ENCODE measurements around the gene SUN5.

SUN5 gene

DNA sequence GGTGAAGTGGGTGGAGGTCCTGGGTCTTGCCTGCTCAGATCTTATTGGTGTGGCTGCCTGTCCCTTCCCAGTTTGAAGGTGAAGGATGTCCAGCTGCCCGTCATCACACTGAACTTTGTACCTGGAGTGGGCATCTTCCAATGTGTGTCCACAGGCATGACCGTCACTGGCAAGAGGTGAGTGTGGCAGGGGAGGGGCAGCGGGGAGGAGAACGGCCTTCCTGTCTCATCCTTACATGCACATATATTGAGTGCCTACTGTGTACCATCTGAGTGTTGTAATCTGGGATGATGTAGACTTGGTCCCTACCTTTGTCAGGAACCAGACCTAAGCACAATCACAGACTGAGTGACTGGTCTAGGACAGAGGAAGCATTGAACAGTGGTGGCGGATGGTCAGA lies 29.9 kb upstream of the SUN5 start:
- Histone ChIP-seq H3K27me3 (ENCODE audit: control insufficient read depth, insufficient read depth, low read length) (no peaks in the 10 kb centered on the region), H3K4me1 (ENCODE audit: control insufficient read depth, insufficient read depth, low read length) (no peaks in the 10 kb centered on the region), H3K4me3 (ENCODE audit: low read length) (no peak overlapping the region), H3K9ac (ENCODE audit: low read length) (no peak overlapping the region), H3K27ac (ENCODE audit: low read depth, low read length) (no peak overlapping the region), H3K36me3 (ENCODE audit: control insufficient read depth, insufficient read depth, low read length) (no peaks in the 10 kb centered on the region)

GRCh38 chr20:33033381-33033780 lies 29.1 kb upstream of the SUN5 start:
- Histone ChIP-seq H3K9ac (ENCODE audit: low read length) (no peak overlapping the region), H3K4me3 (ENCODE audit: low read length) (no peak overlapping the region), H3K36me3 (ENCODE audit: control insufficient read depth, insufficient read depth, low read length) (no peaks in the 10 kb centered on the region), H3K27me3 (ENCODE audit: control insufficient read depth, insufficient read depth, low read length) (no peaks in the 10 kb centered on the region), H3K27ac (ENCODE audit: low read depth, low read length) (no peak overlapping the region), H3K4me1 (ENCODE audit: control insufficient read depth, insufficient read depth, low read length) (no peaks in the 10 kb centered on the region)

DNA sequence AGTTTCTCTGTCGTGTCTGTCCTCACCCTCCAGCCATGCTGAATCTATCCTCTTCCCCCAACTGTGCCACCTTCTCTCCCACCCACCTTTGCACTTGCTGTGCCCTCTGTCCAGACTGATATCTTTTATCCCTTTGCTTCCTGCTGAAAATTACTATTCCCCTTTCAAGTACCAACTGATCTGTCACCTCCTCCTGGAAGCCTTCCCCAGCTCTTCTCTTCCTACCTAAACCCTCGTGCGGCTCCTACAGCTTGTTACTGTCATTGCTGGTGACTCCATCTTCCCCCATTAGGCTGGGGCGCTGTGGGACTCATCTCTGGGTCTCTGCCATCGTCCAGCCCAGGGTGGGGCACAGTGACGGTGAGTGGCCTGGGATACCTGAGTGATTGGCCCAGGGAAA lies 28.3 kb upstream of the SUN5 start:
- no peaks in the 10 kb centered on the region for H3K4me1 ChIP-seq (ENCODE audit: control insufficient read depth, insufficient read depth, low read length)
- no peaks in the 10 kb centered on the region for H3K27me3 ChIP-seq (ENCODE audit: control insufficient read depth, insufficient read depth, low read length)
- no peak overlapping the region for H3K4me3 ChIP-seq (ENCODE audit: low read length)
- no peak overlapping the region for H3K9ac ChIP-seq (ENCODE audit: low read length)
- H3K36me3 ChIP-seq (ENCODE audit: control insufficient read depth, insufficient read depth, low read length) = no peaks in the 10 kb centered on the region
- H3K27ac ChIP-seq (ENCODE audit: low read depth, low read length) = no peak overlapping the region

- Histone ChIP-seq H3K4me3 (ENCODE audit: low read length) (no peak within 1 kb of the TSS), H3K4me1 (ENCODE audit: control insufficient read depth, insufficient read depth, low read length) (no peaks in the 10 kb centered on the region), H3K36me3 (ENCODE audit: control insufficient read depth, insufficient read depth, low read length) (no peaks in the 10 kb centered on the region), H3K27me3 (ENCODE audit: control insufficient read depth, insufficient read depth, low read length) (no peaks in the 10 kb centered on the region), H3K27ac (ENCODE audit: low read depth, low read length) (no peak within 1 kb of the TSS), H3K9ac (ENCODE audit: low read length) (no peak within 1 kb of the TSS)
Measured at GRCh38 chr20:33031531-33031930, 27.3 kb upstream of the SUN5 start, which contains the start of gene BPIFB6. TSS of gene BPIFB6 (plus strand) at chr20:33031648. CDS start at chr20:33031648, 0 bp downstream.

- H3K4me3 ChIP-seq (ENCODE audit: low read length) = no peak overlapping the region
- H3K27me3 ChIP-seq (ENCODE audit: control insufficient read depth, insufficient read depth, low read length) = no peaks in the 10 kb centered on the region
- H3K36me3 ChIP-seq (ENCODE audit: control insufficient read depth, insufficient read depth, low read length) = no peaks in the 10 kb centered on the region
- H3K9ac ChIP-seq (ENCODE audit: low read length) = no peak overlapping the region
- no peaks in the 10 kb centered on the region for H3K4me1 ChIP-seq (ENCODE audit: control insufficient read depth, insufficient read depth, low read length)
- H3K27ac ChIP-seq (ENCODE audit: low read depth, low read length) = no peak overlapping the region
Measured at GRCh38 chr20:33030569-33030968, 26.3 kb upstream of the SUN5 start.

DNA sequence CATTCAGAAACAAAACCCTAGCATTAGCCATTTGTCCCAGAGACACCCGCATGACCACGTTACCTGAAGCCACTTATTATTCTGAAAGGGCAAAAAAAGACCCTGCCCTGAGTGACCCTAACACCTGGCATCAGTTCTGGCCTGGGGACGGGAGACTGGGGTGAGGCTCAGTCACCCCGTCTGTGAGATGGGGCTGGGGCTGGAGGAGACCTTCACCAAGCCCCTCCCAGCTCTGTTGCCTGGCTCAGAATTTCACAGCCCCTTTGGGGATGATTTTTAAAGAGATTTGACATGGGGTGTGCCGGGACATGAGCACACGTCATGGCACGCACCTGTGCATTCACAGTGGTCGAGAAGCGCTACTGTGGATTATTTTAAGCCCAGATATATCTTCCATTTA lies 25.8 kb upstream of the SUN5 start:
- Histone ChIP-seq H3K9ac (ENCODE audit: low read length) (no peak overlapping the region), H3K27ac (ENCODE audit: low read depth, low read length) (no peak overlapping the region), H3K4me3 (ENCODE audit: low read length) (no peak overlapping the region), H3K4me1 (ENCODE audit: control insufficient read depth, insufficient read depth, low read length) (no peaks in the 10 kb centered on the region), H3K36me3 (ENCODE audit: control insufficient read depth, insufficient read depth, low read length) (no peaks in the 10 kb centered on the region), H3K27me3 (ENCODE audit: control insufficient read depth, insufficient read depth, low read length) (no peaks in the 10 kb centered on the region)

- no peak overlapping the region for H3K27ac ChIP-seq (ENCODE audit: low read depth, low read length)
- H3K4me1 ChIP-seq (ENCODE audit: control insufficient read depth, insufficient read depth, low read length) = no peaks in the 10 kb centered on the region
- no peak overlapping the region for H3K4me3 ChIP-seq (ENCODE audit: low read length)
- no peaks in the 10 kb centered on the region for H3K36me3 ChIP-seq (ENCODE audit: control insufficient read depth, insufficient read depth, low read length)
- H3K27me3 ChIP-seq (ENCODE audit: control insufficient read depth, insufficient read depth, low read length) = no peaks in the 10 kb centered on the region
- H3K9ac ChIP-seq (ENCODE audit: low read length) = no peak overlapping the region
Measured at GRCh38 chr20:33028875-33029274, 24.6 kb upstream of the SUN5 start.

- Histone ChIP-seq H3K27me3 (ENCODE audit: control insufficient read depth, insufficient read depth, low read length) (no peaks in the 10 kb centered on the region), H3K36me3 (ENCODE audit: control insufficient read depth, insufficient read depth, low read length) (no peaks in the 10 kb centered on the region), H3K4me3 (ENCODE audit: low read length) (no peak overlapping the region), H3K4me1 (ENCODE audit: control insufficient read depth, insufficient read depth, low read length) (no peaks in the 10 kb centered on the region), H3K27ac (ENCODE audit: low read depth, low read length) (no peak overlapping the region), H3K9ac (ENCODE audit: low read length) (no peak overlapping the region)
Measured at GRCh38 chr20:33027769-33028751, 23.8 kb upstream of the SUN5 start.

DNA sequence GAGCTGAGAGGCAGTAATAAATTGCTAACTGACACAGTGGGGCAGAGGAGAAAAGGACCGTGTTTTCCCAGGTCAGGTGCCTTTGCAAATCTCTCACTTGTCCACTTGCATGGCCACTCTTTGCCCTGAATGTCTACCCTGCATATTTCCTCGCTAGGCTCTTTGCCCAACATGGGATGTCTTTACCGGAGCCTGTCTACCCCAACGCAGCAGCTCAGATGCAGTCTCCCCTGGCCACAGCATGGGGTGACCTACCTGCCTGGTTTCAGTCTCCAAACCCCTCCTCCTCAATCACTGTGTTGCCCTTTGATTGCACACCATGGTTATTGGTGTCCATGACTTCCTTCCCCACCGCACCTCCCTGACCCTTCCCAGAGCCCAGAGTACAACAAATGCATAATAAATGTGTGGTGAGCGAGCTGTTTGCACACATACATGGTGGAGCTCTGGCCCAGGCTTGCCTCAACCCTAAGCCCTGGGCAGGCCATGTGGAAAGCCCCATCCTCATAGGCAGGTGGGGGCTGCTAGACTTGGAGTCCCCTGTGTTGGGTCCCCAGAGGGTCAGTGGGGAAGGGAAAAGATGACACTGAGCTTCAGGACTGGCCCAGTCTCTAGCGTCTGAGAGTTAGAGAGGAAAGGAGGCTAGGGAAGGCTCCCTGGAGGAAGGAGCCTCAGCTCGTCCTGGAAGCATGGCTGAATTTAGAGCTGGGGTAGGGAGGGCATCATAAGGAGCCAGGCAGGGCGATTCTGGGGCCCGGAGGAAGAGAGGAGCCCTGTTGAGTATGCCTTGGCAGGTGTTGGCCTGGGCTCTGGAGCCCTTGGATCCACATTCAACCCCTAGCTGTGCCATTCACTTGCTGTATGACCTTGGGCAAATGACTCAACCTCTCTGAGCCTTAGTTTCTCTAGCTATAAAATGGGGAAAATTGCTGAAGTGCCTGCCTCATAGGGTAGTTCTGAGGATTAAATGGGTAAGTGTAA lies 22.8 kb upstream of the SUN5 start:
- Histone ChIP-seq H3K4me1 (ENCODE audit: control insufficient read depth, insufficient read depth, low read length) (no peaks in the 10 kb centered on the region), H3K9ac (ENCODE audit: low read length) (no peak overlapping the region), H3K27me3 (ENCODE audit: control insufficient read depth, insufficient read depth, low read length) (no peaks in the 10 kb centered on the region), H3K27ac (ENCODE audit: low read depth, low read length) (no peak overlapping the region), H3K36me3 (ENCODE audit: control insufficient read depth, insufficient read depth, low read length) (no peaks in the 10 kb centered on the region), H3K4me3 (ENCODE audit: low read length) (no peak overlapping the region)

- H3K27ac ChIP-seq (ENCODE audit: low read depth, low read length) = no peak overlapping the region
- H3K4me1 ChIP-seq (ENCODE audit: control insufficient read depth, insufficient read depth, low read length) = no peaks in the 10 kb centered on the region
- H3K27me3 ChIP-seq (ENCODE audit: control insufficient read depth, insufficient read depth, low read length) = no peaks in the 10 kb centered on the region
- no peaks in the 10 kb centered on the region for H3K36me3 ChIP-seq (ENCODE audit: control insufficient read depth, insufficient read depth, low read length)
- no peak overlapping the region for H3K9ac ChIP-seq (ENCODE audit: low read length)
- H3K4me3 ChIP-seq (ENCODE audit: low read length) = no peak overlapping the region
Measured at GRCh38 chr20:33026072-33026778, 22.0 kb upstream of the SUN5 start.

DNA sequence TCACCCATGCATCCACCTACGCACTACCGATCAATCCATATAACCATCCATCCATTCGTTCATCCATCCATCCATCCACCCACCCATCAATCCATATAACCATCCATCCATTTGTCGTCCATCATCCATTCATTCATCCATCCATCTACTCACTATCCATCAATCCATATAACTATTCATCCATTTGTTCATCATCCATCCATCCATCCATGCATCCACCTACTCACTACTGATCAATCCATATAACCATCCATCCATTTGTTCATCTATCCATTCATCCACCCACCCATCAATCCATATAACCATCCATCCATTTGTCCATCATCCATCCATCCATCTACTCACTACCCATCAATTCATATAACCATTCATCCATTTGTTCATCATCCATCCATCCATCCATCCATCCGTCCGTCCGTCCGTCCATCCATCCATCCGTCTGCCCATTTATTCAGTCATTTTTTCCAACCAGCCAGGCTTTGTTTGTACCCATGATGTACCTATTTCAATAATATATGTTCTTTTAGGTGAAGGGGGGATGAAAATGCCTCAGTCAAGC lies 21.2 kb upstream of the SUN5 start:
- no peak overlapping the region for H3K4me3 ChIP-seq (ENCODE audit: low read length)
- H3K27me3 ChIP-seq (ENCODE audit: control insufficient read depth, insufficient read depth, low read length) = no peaks in the 10 kb centered on the region
- H3K36me3 ChIP-seq (ENCODE audit: control insufficient read depth, insufficient read depth, low read length) = no peaks in the 10 kb centered on the region
- no peaks in the 10 kb centered on the region for H3K4me1 ChIP-seq (ENCODE audit: control insufficient read depth, insufficient read depth, low read length)
- no peak overlapping the region for H3K27ac ChIP-seq (ENCODE audit: low read depth, low read length)
- no peak overlapping the region for H3K9ac ChIP-seq (ENCODE audit: low read length)

All from rectal smooth muscle tissue (tissue), 1 donor.